PFSK-1 (cell line): ENCODE data around the gene CBR1.

Experiments used
- FOXP2 ChIP-seq: optimal IDR thresholded peaks from 2 replicates; pipeline ENCODE3; 2011; ENCODE audit warnings: borderline replicate concordance, control low read depth, inconsistent platforms; ENCODE audit not compliant: insufficient read depth; ENCODE audit errors: extremely low read length, extremely low read depth
- POLR2AphosphoS5 ChIP-seq: IDR thresholded peaks from 2 replicates; pipeline ENCODE4 v1.6.1; 2012; ENCODE audit warnings: low read depth, mild to moderate bottlenecking, control low read depth, low read length, moderate library complexity
- REST ChIP-seq, 2 experiments: IDR thresholded peaks; 2 replicates each; pipeline versions ENCODE4 v1.6.1 to v1.8.0; 2011 to 2012; ENCODE audit warnings: low read depth in 2 of 2, low read length in 2 of 2, control low read depth in 1 of 2, inconsistent platforms in 1 of 2, mild to moderate bottlenecking in 1 of 2, moderate library complexity in 1 of 2; ENCODE audit not compliant: insufficient read depth in 1 of 2
- SIN3A ChIP-seq: IDR thresholded peaks from 2 replicates; pipeline ENCODE4 v1.6.1; 2012; ENCODE audit warnings: mild to moderate bottlenecking, low read length, moderate library complexity, borderline replicate concordance; ENCODE audit not compliant: insufficient read depth
- TAF1 ChIP-seq: IDR thresholded peaks from 2 replicates; pipeline ENCODE4 v1.6.1; 2012; ENCODE audit warnings: low read length, control low read depth, borderline replicate concordance; ENCODE audit not compliant: insufficient read depth

GRCh38 chr21:36055551-36055950 is 14.3 kb upstream of the CBR1 start:
- TF ChIP-seq SIN3A: no peak
- TF ChIP-seq POLR2AphosphoS5: no peak
- TF ChIP-seq REST (IDR thresholded peaks at IDR 0.05; ENCODE audit: insufficient read depth in 1 of 2, low read depth in 2 of 2, low read length in 2 of 2): no peak
- TF ChIP-seq TAF1: no peak
- TF ChIP-seq FOXP2: no peak
